Natural killer cell (primary cell): ENCODE measurements around the gene CA10. TPM values are rescaled to one million over a fixed set of nuclear protein-coding genes. Genes with fewer than 3 reads are reported as not detected.

Source experiments
- ATAC-seq, 3 donors: fragments of 150-1000 bp in 2 of 3; fragments of 200-7000 bp in 1 of 3; cut with Tn5 transposase; 1 replicate in 1 of 3; 2 replicates in 2 of 3; pipeline ENCODE4 v1.10.0; 2021; ENCODE audit warnings: mild to moderate bottlenecking in 2 of 3, moderate library complexity in 2 of 3
- DNase-seq, 2 donors: peaks; one replicate each; pipeline versions ENCODE4 v3.0.0 to v3.0.0-alpha.2; 2013 to 2021; ENCODE audit warnings: mixed read lengths in 1 of 2
- H3K27ac ChIP-seq: one replicate; pipeline ENCODE4 v1.5.1; 2013; ENCODE audit warnings: mild to moderate bottlenecking, low read length
- H3K27me3 ChIP-seq: one replicate; pipeline ENCODE4 v1.6.1; 2013; ENCODE audit warnings: low read length; ENCODE audit not compliant: control insufficient read depth, insufficient read depth
- H3K36me3 ChIP-seq: one replicate; pipeline ENCODE4 v1.6.1; 2013; ENCODE audit warnings: low read length; ENCODE audit not compliant: control insufficient read depth, insufficient read depth
- H3K4me1 ChIP-seq: one replicate; pipeline ENCODE4 v1.6.1; 2013; ENCODE audit warnings: low read length; ENCODE audit not compliant: control insufficient read depth, insufficient read depth
- H3K4me3 ChIP-seq: one replicate; pipeline ENCODE4 v1.5.1; 2013; ENCODE audit warnings: low read length
- H3K9me3 ChIP-seq: one replicate; pipeline ENCODE4 v1.6.1; 2013; ENCODE audit warnings: low read length; ENCODE audit not compliant: control insufficient read depth, insufficient read depth
- H3K27ac Mint-ChIP-seq, 2 donors: one replicate each; pipeline ENCODE4 v1.8.0; 2022; ENCODE audit warnings: mild to moderate bottlenecking in 2 of 2, mixed read lengths in 2 of 2, moderate library complexity in 1 of 2
- H3K27me3 Mint-ChIP-seq, 2 donors: one replicate each; pipeline ENCODE4 v1.8.0; 2022; ENCODE audit warnings: low read depth in 2 of 2, mixed read lengths in 2 of 2
- H3K36me3 Mint-ChIP-seq: one replicate; pipeline ENCODE4 v1.8.0; 2022; ENCODE audit warnings: mixed read lengths
- H3K4me1 Mint-ChIP-seq, 2 donors: one replicate each; pipeline ENCODE4 v1.8.0; 2022; ENCODE audit warnings: mixed read lengths in 2 of 2
- H3K4me3 Mint-ChIP-seq: one replicate; pipeline ENCODE4 v1.8.0; 2022; ENCODE audit warnings: mild to moderate bottlenecking, moderate library complexity, mixed read lengths
- H3K9me3 Mint-ChIP-seq, 2 donors: one replicate each; pipeline ENCODE4 v1.8.0; 2022; ENCODE audit warnings: mixed read lengths in 2 of 2
- WGBS: methylation state at CpG from one replicate; pipeline ENCODE4 v1.1.7; 2013; ENCODE audit warnings: missing lambda C conversion rate; ENCODE audit not compliant: insufficient coverage; 5-methylcytosine and 5-hydroxymethylcytosine counted together
- intact Hi-C: fragments of 100-400 bp; cut with micrococcal nuclease; formaldehyde crosslinking; loops from one replicate; pipeline ENCODE4 v1.14.2; 2022
- total RNA-seq, 4 donors: library from RNA; stranded (reverse); fragments of 120-200 nt in 1 of 4; gene quantifications; one replicate each; pipeline versions ENCODE4 v1.2.3 to v1.2.4, GENCODE V29; 2013 to 2022
- TF ChIP-seq, protein P1 (sequence below): fragments of 200-600 bp; IDR thresholded peaks from one replicate; pipeline ENCODE4 v1.8.0; 2022; ENCODE audit warnings: antibody characterized with exemption

CA10 gene
- total RNA-seq, 3 donors from 2014 or later (not counting 1 experiment from before 2014, with no cell fraction given), result not detected

DNA sequence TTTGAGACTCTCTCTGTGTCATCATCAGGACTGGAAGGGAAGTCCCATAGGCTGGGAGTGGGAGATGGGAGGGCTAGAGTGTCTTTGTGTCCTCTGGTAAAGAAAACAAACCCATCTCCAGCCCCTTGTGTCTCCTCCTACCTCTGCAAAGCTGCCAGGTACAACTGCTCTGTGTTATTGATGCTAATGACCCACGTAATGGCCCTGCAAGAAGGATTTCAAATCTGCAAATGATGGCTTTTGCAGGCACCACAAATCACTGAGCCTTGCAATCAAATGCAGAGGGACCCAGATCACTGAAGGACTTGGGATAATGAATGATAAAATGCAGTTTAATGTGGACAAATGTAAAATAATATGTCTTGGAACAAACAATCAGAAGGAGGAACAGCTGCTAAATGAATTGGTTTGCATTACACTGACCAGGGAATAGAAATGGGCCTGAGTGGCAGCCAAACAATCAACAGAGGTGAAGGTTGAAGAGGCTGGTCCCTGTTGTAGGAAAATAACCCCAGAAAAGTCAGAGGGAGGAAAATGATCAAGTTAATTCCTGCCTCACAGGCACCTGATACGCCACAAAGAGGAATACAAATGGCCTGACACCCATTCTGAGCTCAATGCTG is 473.1 kb downstream of the CA10 start:
- TF ChIP-seq, protein P1, sequence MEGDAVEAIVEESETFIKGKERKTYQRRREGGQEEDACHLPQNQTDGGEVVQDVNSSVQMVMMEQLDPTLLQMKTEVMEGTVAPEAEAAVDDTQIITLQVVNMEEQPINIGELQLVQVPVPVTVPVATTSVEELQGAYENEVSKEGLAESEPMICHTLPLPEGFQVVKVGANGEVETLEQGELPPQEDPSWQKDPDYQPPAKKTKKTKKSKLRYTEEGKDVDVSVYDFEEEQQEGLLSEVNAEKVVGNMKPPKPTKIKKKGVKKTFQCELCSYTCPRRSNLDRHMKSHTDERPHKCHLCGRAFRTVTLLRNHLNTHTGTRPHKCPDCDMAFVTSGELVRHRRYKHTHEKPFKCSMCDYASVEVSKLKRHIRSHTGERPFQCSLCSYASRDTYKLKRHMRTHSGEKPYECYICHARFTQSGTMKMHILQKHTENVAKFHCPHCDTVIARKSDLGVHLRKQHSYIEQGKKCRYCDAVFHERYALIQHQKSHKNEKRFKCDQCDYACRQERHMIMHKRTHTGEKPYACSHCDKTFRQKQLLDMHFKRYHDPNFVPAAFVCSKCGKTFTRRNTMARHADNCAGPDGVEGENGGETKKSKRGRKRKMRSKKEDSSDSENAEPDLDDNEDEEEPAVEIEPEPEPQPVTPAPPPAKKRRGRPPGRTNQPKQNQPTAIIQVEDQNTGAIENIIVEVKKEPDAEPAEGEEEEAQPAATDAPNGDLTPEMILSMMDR, result no peak
- H3K4me1 Mint-ChIP-seq, result peaks cover 0 to 7% of the 10 kb centered on the region in 2 donors
- peaks cover 0 to 8% of the 10 kb centered on the region in 2 donors for H3K27me3 Mint-ChIP-seq
- intact Hi-C loops, result no loop called here
- Histone ChIP-seq H3K36me3 (no peaks in the 10 kb centered on the region), H3K4me1 (peaks cover 29% of the 10 kb centered on the region), H3K4me3 (no peak overlapping the region), H3K9me3 (no peaks in the 10 kb centered on the region), H3K27me3 (no peaks in the 10 kb centered on the region), H3K27ac (no peak overlapping the region)
- H3K9me3 Mint-ChIP-seq, result peaks cover 2 to 3% of the 10 kb centered on the region in 2 donors
- H3K27ac Mint-ChIP-seq, result no peak overlapping the region
- DNase-seq (no peak), ATAC-seq (no peak)
- no peak overlapping the region for H3K4me3 Mint-ChIP-seq
- no peaks in the 10 kb centered on the region for H3K36me3 Mint-ChIP-seq
- 57% methylated on average over 2 of the region's 2 CpGs for WGBS

DNA sequence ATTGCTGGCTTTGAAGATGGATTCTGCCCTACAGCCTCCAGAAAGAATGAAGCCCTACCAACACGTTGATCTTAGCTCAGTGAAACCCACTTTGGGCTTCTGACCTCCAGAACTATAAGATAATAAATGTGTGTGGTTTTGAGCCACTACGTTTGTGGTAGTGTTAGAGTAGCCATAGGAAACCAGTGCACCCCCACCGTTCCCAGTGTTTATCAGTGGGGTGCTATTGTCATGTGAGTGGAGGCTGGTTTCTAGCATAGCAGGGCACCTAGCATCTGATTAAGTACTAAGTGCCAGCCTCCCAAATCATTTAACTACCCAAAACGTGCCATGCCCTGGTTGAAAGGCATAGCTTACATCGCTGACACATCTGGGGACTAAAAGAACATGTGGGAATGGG is 474.3 kb downstream of the CA10 start:
- H3K4me3 Mint-ChIP-seq, result no peak overlapping the region
- no peaks in the 10 kb centered on the region for H3K9me3 Mint-ChIP-seq
- DNase-seq, result no peak
- Histone ChIP-seq H3K27ac (no peak overlapping the region), H3K36me3 (no peaks in the 10 kb centered on the region), H3K4me1 (peaks cover 29% of the 10 kb centered on the region), H3K27me3 (no peaks in the 10 kb centered on the region), H3K9me3 (no peaks in the 10 kb centered on the region), H3K4me3 (no peak overlapping the region)
- intact Hi-C loops, result no loop called here
- no peak overlapping the region for H3K27ac Mint-ChIP-seq
- H3K4me1 Mint-ChIP-seq, result peaks cover 0 to 7% of the 10 kb centered on the region in 2 donors
- TF ChIP-seq, protein P1, result no peak
- no peaks in the 10 kb centered on the region for H3K36me3 Mint-ChIP-seq
- 27% methylated on average over 2 of the region's 5 CpGs for WGBS
- H3K27me3 Mint-ChIP-seq, result peaks cover 0 to 8% of the 10 kb centered on the region in 2 donors
- ATAC-seq, result no peak

GRCh38 chr17:51683291-51683690 is 475.2 kb downstream of the CA10 start:
- Mint-ChIP-seq H3K9me3 (no peaks in the 10 kb centered on the region), H3K4me1 (peaks cover 0 to 7% of the 10 kb centered on the region in 2 donors), H3K27ac (no peak overlapping the region), H3K27me3 (peaks cover 0 to 8% of the 10 kb centered on the region in 2 donors), H3K36me3 (no peaks in the 10 kb centered on the region), H3K4me3 (no peak overlapping the region)
- 87% methylated on average over 10 of the region's 10 CpGs for whole genome bisulfite sequencing
- TF ChIP-seq, protein P1, result no peak
- Histone ChIP-seq H3K27ac (no peak overlapping the region), H3K4me1 (peaks cover 29% of the 10 kb centered on the region), H3K9me3 (no peaks in the 10 kb centered on the region), H3K27me3 (no peaks in the 10 kb centered on the region), H3K4me3 (no peak overlapping the region), H3K36me3 (no peaks in the 10 kb centered on the region)
- DNase-seq (no peak), ATAC-seq (no peak)
- intact Hi-C loops, result no loop called here

- no peak overlapping the region for H3K27ac Mint-ChIP-seq
These were observed 476.4 kb downstream of the CA10 start for GRCh38 chr17:51682115-51682514.

More at GRCh38 chr17:51682115-51682514, 476.4 kb downstream of the CA10 start:
- no peaks in the 10 kb centered on the region for H3K36me3 ChIP-seq
- DNase-seq, result no peak
- H3K27me3 Mint-ChIP-seq, result peaks cover 0 to 8% of the 10 kb centered on the region in 2 donors
- H3K27me3 ChIP-seq, result no peaks in the 10 kb centered on the region
- peak in 1 of 3 donors; percentile 59 for ATAC-seq
- H3K9me3 ChIP-seq, result no peaks in the 10 kb centered on the region
- H3K27ac ChIP-seq, result peak overlapping the region; percentile 34
- H3K9me3 Mint-ChIP-seq, result no peaks in the 10 kb centered on the region
- H3K4me3 ChIP-seq, result no peak overlapping the region
- TF ChIP-seq, protein P1, result no peak
- peaks cover 27% of the 10 kb centered on the region for H3K4me1 ChIP-seq
- WGBS, result 60% methylated on average over 5 of the region's 5 CpGs
- intact Hi-C loops, result no loop called here
- peaks cover 4 to 16% of the 10 kb centered on the region in 2 donors for H3K4me1 Mint-ChIP-seq
- no peaks in the 10 kb centered on the region for H3K36me3 Mint-ChIP-seq
- no peak overlapping the region for H3K4me3 Mint-ChIP-seq
